Activated naive CD4-positive, alpha-beta T cell treated with Interleukin-2 at 50 U/mL for 16 hours (primary cell): ENCODE measurements around the gene TPX2.
"Not testable (repeated sequence)": the region's sequence is repeated elsewhere in the genome, so short reads cannot be mapped to it uniquely, and the experiment has no call there.

Experiments used
- DNase-seq: peaks from one replicate; pipeline ENCODE4 v3.0.0-alpha.2; 2020

TPX2 gene

DNA sequence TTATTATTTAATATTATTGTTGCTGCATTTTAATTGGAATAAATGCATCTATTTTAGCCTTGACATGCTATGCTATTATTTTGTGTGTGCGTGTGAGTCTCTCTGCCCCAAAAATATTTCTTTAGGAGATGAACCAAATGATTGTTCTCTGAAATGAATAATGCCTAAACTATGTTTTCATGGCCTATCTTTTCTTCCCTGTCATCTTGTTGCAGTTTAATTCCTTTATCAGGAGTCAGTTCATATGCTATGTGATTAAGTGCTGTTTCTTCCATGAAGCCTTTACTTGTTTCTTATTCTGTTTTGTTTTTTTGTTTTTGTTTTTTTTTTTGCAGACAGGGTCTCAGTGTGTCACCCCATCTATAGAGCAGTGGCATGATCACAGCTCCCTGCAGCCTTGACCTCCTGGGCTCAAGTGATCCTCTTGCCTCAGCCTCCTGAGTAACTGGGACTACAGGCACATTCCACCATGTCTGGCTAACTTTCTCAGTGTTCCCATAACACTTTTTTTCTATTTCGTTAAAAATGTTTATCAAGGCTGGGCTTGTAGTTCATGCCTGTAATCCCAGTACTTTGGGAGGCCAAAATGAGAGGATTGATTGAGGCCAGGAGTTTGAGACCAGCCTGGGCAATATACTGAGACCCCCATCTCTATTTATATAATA is 25.7 kb downstream of the TPX2 start:
- no peak for DNase-seq

DNA sequence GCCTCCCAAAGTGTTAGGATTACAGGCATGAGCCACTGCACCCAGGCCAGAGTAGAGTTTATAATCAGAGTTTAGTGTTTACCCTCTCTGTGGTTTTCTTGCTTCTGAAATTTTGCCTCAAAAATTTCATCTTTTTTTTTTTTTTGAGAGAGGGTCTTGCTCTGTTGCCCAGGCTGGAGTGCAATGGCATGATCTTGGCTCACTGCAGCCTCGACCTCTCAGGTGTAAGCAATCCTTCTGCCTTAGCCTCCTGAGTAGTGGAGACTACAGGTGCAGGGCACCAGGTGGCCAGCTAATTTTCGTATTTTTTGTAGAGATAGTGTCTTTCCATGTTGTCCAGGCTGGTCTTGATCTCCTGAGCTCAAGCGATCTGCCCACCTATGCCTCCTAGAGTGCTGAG is 28.7 kb downstream of the TPX2 start:
- no peak for DNase-seq

DNA sequence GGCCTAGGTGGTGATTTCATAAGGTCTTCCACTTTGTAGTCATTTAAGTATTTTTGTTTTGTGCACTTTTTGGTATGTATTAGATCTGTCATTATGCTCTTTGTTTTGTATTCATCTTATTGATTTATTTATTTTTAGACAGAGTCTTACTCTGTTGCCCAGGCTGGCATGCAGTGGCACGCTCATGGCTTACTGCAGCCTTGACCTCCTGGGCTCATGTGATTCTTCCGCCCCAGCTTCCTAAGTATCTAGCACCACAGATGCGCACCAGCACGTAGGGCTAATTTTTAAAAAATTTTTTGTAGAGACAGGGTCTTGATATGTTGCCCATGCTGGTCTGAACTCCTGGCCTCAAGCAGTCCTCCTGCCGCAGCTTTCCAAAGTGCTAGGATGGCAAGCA is 30.6 kb downstream of the TPX2 start:
- DNase-seq, result no peak

- no peak for DNase-seq
These were observed 31.2 kb downstream of the TPX2 start for GRCh38 chr20:31770243-31770642.

DNA sequence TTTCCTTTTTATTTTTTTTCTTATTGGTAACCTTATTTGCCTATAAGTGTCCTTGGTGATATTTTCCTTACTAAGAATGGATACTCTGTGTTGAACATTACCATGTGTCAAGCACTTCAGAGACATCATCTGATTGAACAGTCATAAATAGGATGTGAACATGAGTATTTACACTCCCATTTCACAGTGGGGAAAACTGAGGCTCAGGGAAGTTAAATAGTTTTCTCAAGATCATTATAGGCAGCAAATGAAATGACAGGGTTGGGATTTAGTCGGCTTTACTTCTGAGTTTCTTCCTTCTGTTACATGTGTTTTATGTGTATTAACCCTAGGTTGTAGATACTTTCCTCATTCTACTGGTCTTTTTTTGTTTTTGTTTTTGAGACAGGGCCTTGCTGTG is 35.3 kb downstream of the TPX2 start:
- no peak for DNase-seq

DNA sequence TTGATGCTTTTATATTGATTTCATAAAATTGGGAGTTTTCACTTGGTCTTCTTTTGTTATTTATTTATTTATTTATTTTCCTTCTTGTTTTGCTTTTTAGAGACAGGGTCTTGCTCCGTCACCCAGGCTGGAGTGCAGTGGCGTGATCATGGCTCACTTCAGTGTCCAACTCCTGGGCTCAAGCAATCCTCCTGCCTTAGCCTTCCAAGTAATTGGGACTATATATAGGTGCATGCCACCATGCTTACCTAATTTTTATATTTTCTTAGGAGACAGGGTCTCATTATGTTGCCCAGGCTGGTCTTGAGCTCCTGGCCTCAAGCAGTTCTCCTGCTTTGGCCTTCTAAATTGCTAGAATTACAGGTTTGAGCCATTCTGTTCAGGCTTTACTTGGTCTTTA is 41.7 kb downstream of the TPX2 start:
- no peak for DNase-seq

GRCh38 chr20:31781945-31782344 is 42.9 kb downstream of the TPX2 start:
- DNase-seq, result no peak

- no peak for DNase-seq
These were observed 45.4 kb downstream of the TPX2 start for GRCh38 chr20:31784354-31785044.

DNA sequence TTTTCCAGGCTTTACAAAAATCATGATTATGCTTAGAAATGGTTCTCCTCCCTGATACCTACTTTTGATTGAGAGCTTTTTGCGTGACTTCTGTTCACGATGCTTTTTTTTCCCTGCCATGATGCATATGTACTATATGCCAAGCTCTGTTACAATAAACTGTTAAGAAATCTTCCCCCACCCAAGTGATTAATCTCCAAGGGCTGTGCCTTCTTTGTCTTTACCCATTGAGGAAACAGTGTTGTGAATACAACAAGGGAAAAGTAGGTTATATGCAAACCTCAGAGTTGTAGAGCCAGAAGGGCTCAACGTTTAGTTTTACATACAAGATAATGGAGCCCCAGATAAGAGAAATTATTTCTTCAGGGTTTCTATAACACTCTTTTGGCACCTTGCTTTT is 46.0 kb downstream of the TPX2 start:
- DNase-seq, result no peak

DNA sequence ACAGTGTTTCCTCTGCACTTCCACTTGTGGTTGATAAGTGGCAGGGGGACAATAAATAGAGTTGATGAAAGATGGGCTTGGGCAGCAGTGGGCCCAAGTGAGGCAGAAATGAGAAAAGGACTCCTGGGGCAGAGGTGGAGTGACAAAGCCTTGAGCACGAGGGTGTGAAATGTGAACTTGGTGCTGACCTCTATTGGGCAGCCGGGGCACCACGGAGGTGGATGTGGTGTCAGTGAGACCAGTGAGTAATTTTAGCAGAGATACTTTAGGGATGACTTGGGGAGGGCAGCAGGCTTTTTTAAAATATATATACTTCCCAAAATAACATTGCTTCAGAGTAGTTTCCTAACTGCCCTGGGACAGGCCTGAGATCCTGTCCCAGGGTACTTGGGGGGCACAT is 49.5 kb downstream of the TPX2 start:
- DNase-seq, result no peak

DNA sequence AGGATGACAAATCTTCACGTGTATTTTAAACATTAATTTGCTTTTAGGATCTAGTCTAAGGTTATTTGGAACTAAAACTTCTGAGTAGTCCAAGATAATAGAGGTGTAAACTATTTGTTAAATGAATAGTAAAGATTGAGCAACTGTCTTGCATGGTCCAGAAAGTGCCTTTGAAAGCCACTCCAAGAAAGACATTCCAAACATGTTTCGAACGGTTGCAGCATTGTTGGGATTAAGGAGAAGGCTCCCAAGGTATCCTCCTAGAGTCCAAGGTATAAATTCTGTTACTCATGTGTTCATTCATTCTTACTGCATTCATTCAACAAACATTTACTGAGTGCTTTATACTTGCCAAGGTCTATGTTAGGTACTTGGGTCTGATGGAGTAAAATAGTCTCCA is 51.3 kb downstream of the TPX2 start:
- DNase-seq, result no peak

- DNase-seq, result no peak
These were observed 58.3 kb downstream of the TPX2 start for GRCh38 chr20:31797364-31797763.

DNA sequence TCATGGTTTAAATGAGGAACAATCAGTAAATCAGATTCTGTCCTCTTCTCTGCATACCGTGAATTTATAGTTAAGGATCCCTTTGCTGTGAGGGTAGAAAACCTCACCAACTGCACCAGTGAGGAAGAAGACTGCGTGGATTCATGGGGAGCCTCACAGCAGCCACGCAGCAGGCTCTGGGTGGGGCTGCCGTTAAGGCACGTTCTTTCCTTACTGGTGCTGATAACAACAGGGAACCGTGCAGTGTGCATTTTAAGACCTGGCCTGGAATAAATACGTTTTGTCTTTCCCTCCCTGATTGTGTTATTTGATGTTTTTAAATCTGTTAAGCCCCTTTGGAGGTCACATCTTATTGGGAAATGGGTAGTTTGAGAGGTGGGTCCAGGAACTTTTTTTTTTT is 62.4 kb downstream of the TPX2 start:
- no peak for DNase-seq

GRCh38 chr20:31803552-31804291 is 64.6 kb downstream of the TPX2 start:
- DNase-seq, result no peak

GRCh38 chr20:31806564-31807355 is 67.7 kb downstream of the TPX2 start:
- no peak for DNase-seq

GRCh38 chr20:31808481-31808880 is 69.4 kb downstream of the TPX2 start:
- no peak for DNase-seq

DNA sequence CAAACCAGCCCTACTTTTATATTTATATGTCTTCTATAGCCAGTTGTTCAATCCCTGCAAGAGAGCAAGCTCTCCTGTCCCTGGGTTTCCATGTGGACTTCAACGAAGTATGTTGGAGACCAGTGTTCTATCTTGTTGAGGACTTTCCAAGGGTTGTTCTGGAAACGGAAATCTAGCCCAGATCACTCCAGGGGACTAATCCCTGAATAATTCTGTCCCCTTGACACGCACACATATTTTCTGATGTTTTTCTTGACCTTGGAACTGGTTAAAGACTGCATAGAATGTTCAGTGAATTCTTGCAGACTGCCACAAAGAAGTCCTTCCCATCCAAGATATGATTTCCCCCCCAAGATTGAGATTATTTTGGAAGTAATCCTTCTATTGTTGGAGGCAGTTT is 70.6 kb downstream of the TPX2 start:
- no peak for DNase-seq

DNA sequence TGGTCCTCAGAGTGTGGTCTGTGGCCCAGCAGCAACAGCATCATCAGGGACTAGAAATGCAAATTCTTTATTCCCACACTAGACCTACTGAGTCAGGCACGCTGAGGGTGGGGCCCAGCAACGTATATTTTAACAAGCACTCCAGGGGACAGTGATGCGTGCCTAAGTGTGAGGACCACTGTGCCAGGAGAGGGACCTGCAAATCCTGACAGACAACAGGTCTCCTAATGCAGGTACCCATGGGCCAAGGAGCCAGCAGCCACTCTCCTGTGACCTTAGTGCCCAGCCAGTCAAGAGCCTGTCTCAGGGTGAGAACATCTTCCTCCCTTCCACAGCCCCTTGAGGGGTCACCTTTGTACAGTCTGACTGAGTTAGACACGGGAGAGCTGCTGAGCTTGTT is 72.1 kb downstream of the TPX2 start:
- no peak for DNase-seq

GRCh38 chr20:31811796-31812728 is 73.0 kb downstream of the TPX2 start:
- DNase-seq, result no peak

GRCh38 chr20:31813611-31814010 is 74.5 kb downstream of the TPX2 start:
- no peak for DNase-seq

- not testable (repeated sequence) for DNase-seq
These were observed 75.1 kb downstream of the TPX2 start for GRCh38 chr20:31814142-31814541.
